B cell (primary cell): ENCODE data around the gene SP100. TPM values are rescaled to one million over a fixed set of nuclear protein-coding genes. Genes with fewer than 3 reads are reported as not detected.
A peak's percentile ranks its signal among the peaks of the same experiment; 100 is the strongest.

Source experiments
- ATAC-seq: fragments of 200-7000 bp; cut with Tn5 transposase; one replicate; pipeline ENCODE4 v1.10.0; 2021; ENCODE audit warnings: low read depth, mild to moderate bottlenecking, moderate number of reproducible peaks, moderate library complexity
- CTCF ChIA-PET: fragments of 350-600 bp; sonication (Branson Sonifier 250); formaldehyde crosslinking; loops from one replicate; lab custom pipeline; 2021; ENCODE audit warnings: antibody characterized with exemption, inconsistent platforms; lab: Charles Lee
- POLR2A ChIA-PET: fragments of 350-600 bp; sonication (Branson Sonifier 250); formaldehyde crosslinking; loops from one replicate; lab custom pipeline; 2021; ENCODE audit warnings: antibody characterized with exemption; lab: Charles Lee
- DNase-seq: peaks from one replicate; pipeline ENCODE4 v3.0.0; 2013
- H2AFZ ChIP-seq: 2 replicates; pipeline ENCODE4 v1.6.1; 2012; ENCODE audit warnings: mild to moderate bottlenecking, low read depth, low read length; ENCODE audit not compliant: insufficient read depth, poor library complexity, severe bottlenecking
- H3K27ac ChIP-seq, 2 donors: 1 replicate in 1 of 2; 2 replicates in 1 of 2; pipeline ENCODE4 v1.5.1; 2012 to 2013; ENCODE audit warnings: low read length in 2 of 2, mild to moderate bottlenecking in 2 of 2, moderate library complexity in 1 of 2
- H3K27me3 ChIP-seq, 4 experiments: fragments of 200-600 bp in 1 of 4; sonication (generic) in 1 of 4; replicated peaks in 1 of 4; 1 replicate in 2 of 4; 2 replicates in 2 of 4; pipeline versions ENCODE4 v1.6.1 to v1.7.0; 2013 to 2016; ENCODE audit warnings: low read length in 3 of 4, mild to moderate bottlenecking in 2 of 4, mixed read lengths in 1 of 4, moderate library complexity in 1 of 4; ENCODE audit not compliant: insufficient read depth in 4 of 4, control insufficient read depth in 3 of 4; ENCODE audit errors: control extremely low read depth in 1 of 4
- H3K36me3 ChIP-seq, 2 experiments: replicated peaks in 1 of 2; 1 replicate in 1 of 2; 2 replicates in 1 of 2; pipeline versions ENCODE4 v1.6.1 to v1.7.1; 2013; ENCODE audit warnings: low read length in 1 of 2; ENCODE audit not compliant: insufficient read depth in 2 of 2, control insufficient read depth in 1 of 2; ENCODE audit errors: control extremely low read depth in 1 of 2, extremely low read depth in 1 of 2
- H3K4me1 ChIP-seq, 2 donors: fragments of 200-600 bp in 1 of 2; sonication (generic) in 1 of 2; 1 replicate in 1 of 2; 2 replicates in 1 of 2; pipeline versions ENCODE4 v1.5.1 to v1.6.1; 2013 to 2017; ENCODE audit warnings: low read length in 2 of 2; ENCODE audit not compliant: control insufficient read depth in 2 of 2, insufficient read depth in 2 of 2
- H3K4me2 ChIP-seq: replicated peaks from 2 replicates; pipeline ENCODE3; 2012; ENCODE audit warnings: mild to moderate bottlenecking, low read depth, low read length; ENCODE audit not compliant: poor library complexity, severe bottlenecking
- H3K4me3 ChIP-seq, 5 experiments: fragments of 200-600 bp in 1 of 5; sonication (generic) in 1 of 5; 1 replicate in 3 of 5; 2 replicates in 2 of 5; pipeline versions ENCODE4 v1.5.1 to v1.7.0; 2011 to 2016; ENCODE audit warnings: low read length in 4 of 5, mild to moderate bottlenecking in 4 of 5, low read depth in 2 of 5, control low read depth in 1 of 5, moderate library complexity in 1 of 5; ENCODE audit not compliant: insufficient read depth in 1 of 5; ENCODE audit errors: control extremely low read depth in 1 of 5, extremely low read depth in 1 of 5
- H3K79me2 ChIP-seq: fragments of 200-600 bp; sonication (generic); one replicate; pipeline ENCODE4 v1.6.0; 2016; ENCODE audit warnings: low read length; ENCODE audit not compliant: control insufficient read depth, insufficient read depth
- H3K9ac ChIP-seq: fragments of 200-600 bp; sonication (generic); 2 replicates; pipeline ENCODE4 v1.6.1; 2017; ENCODE audit warnings: mild to moderate bottlenecking, low read length, moderate library complexity
- H3K9me3 ChIP-seq, 3 donors: one replicate each; pipeline versions ENCODE4 v1.6.1 to v1.7.1; 2013; ENCODE audit warnings: low read length in 2 of 3; ENCODE audit not compliant: control insufficient read depth in 2 of 3, insufficient read depth in 1 of 3; ENCODE audit errors: control extremely low read depth in 1 of 3
- H4K20me1 ChIP-seq: 2 replicates; pipeline ENCODE4 v1.6.0; 2012; ENCODE audit warnings: mild to moderate bottlenecking, low read length; ENCODE audit not compliant: insufficient read depth, control insufficient read depth, poor library complexity, severe bottlenecking
- H3K27ac Mint-ChIP-seq: one replicate; pipeline ENCODE4 v1.8.0; 2021; ENCODE audit warnings: mixed read lengths
- H3K27me3 Mint-ChIP-seq: one replicate; pipeline ENCODE4 v1.8.0; 2021; ENCODE audit warnings: mixed read lengths
- H3K4me1 Mint-ChIP-seq: one replicate; pipeline ENCODE4 v1.8.0; 2021; ENCODE audit warnings: mixed read lengths
- H3K4me3 Mint-ChIP-seq: one replicate; pipeline ENCODE4 v1.8.0; 2021; ENCODE audit warnings: mixed read lengths
- H3K9me3 Mint-ChIP-seq: one replicate; pipeline ENCODE4 v1.8.0; 2022; ENCODE audit warnings: mixed read lengths; ENCODE audit not compliant: insufficient read depth
- EZH2 ChIP-seq: IDR thresholded peaks from 2 replicates; pipeline ENCODE4 v1.6.1; 2012; ENCODE audit warnings: borderline replicate concordance, low read depth, mild to moderate bottlenecking, moderate library complexity, low read length; ENCODE audit not compliant: insufficient read depth, poor library complexity, severe bottlenecking
- WGBS: methylation state at CpG from one replicate; pipeline ENCODE4 v1.1.5; 2013; ENCODE audit warnings: missing lambda C conversion rate; ENCODE audit not compliant: insufficient coverage; 5-methylcytosine and 5-hydroxymethylcytosine counted together
- intact Hi-C: fragments of 100-400 bp; cut with micrococcal nuclease; formaldehyde crosslinking; loops from one replicate; pipeline ENCODE4 v1.10.0; 2022
- polyA plus RNA-seq: library from polyadenylated mRNA; depleted of rRNA; stranded (reverse); fragments of >200 nt; gene quantifications from 2 replicates; pipeline ENCODE4 v1.2.3, GENCODE V29; 2012
- total RNA-seq, 2 donors: library from RNA; stranded (reverse); fragments of 120-200 nt in 1 of 2; gene quantifications; 1 replicate in 1 of 2; 2 replicates in 1 of 2; pipeline versions ENCODE4 v1.2.3 to v1.2.4, GENCODE V29; 2013 to 2022
- TF ChIP-seq, protein P1 (sequence below): fragments of 200-600 bp; IDR thresholded peaks from one replicate; pipeline ENCODE4 v1.8.0; 2022; ENCODE audit warnings: antibody characterized with exemption, mild to moderate bottlenecking

SP100 gene
- total and polyA plus RNA-seq, 2 donors (not counting 1 experiment from before 2014, with no cell fraction given), result 209 to 554 TPM

DNA sequence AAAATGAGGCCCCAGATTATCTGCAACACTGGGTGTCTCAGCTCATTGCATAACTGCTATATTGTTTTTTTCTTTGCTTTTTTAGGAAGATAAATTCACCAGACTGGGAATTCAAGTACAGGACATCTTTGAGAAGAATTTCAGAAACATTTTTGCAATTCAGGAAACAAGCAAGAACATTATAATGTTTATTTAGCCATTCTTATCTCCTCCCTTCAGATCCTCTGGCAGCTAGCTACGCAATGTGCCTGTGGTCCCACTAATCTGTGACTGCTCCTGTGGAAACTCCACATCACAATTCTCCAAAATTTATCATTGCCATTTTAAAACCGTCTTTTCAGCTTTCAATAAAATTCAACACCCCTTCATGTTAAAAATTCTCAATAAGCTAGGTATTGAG lies 126.8 kb downstream of the SP100 start:
- CTCF ChIA-PET, result interaction anchor here (1.1 to 1.2 kb wide), 2 partner anchors 11 to 68 kb away, joined by 3 read pairs; no protein-coding TSS in a partner anchor
- ATAC-seq, result no peak

DNA sequence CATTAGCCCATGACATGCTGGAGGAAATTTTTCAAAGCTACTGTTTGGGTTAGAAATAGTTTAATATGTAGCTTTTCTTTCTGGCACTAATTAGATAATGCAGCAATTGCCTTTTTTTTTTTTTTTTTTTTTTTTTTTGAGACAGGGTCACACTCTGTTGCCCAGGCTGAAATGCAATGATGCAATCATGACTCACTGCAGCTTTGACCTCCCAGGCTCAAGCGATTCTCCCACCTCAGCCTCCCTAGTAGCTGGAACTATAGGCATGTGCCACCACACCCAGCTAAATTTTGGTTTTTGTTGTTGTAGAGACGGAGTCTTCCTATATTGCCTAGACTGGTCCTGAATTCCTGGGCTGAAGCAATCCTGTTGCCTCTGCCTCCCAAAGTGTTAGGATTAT lies 136.2 kb downstream of the SP100 start:
- Histone ChIP-seq H2AFZ (no peak overlapping the region), H3K4me1 (peaks cover 12% of the 10 kb centered on the region in 2 donors), H4K20me1 (no peaks in the 10 kb centered on the region), H3K9me3 (no peaks in the 10 kb centered on the region), H3K9ac (no peak overlapping the region), H3K27ac (no peak overlapping the region), H3K4me3 (no peak overlapping the region), H3K27me3 (no peaks in the 10 kb centered on the region), H3K4me2 (no peak overlapping the region), H3K79me2 (no peaks in the 10 kb centered on the region), H3K36me3 (no peaks in the 10 kb centered on the region)
- peaks cover 2% of the 10 kb centered on the region for H3K9me3 Mint-ChIP-seq
- DNase-seq, result no peak
- intact Hi-C loops, result loop anchor here (2.0 to 5.0 kb wide), 2 partner anchors 40 to 55 kb away; no protein-coding TSS in a partner anchor
- ChIA-PET POLR2A (interaction anchor here (0.6 to 0.7 kb wide), 3 partner anchors 30 to 83 kb away, joined by 5 to 11 read pairs (median 7); no protein-coding TSS in a partner anchor), CTCF (interaction anchor here (0.8 kb wide), 2 partner anchors 40 to 350 kb away, joined by 3 to 4 read pairs; no protein-coding TSS in a partner anchor)
- ATAC-seq, result no peak
- no peaks in the 10 kb centered on the region for H3K27me3 Mint-ChIP-seq
- no peak for TF ChIP-seq EZH2
- TF ChIP-seq, protein P1, sequence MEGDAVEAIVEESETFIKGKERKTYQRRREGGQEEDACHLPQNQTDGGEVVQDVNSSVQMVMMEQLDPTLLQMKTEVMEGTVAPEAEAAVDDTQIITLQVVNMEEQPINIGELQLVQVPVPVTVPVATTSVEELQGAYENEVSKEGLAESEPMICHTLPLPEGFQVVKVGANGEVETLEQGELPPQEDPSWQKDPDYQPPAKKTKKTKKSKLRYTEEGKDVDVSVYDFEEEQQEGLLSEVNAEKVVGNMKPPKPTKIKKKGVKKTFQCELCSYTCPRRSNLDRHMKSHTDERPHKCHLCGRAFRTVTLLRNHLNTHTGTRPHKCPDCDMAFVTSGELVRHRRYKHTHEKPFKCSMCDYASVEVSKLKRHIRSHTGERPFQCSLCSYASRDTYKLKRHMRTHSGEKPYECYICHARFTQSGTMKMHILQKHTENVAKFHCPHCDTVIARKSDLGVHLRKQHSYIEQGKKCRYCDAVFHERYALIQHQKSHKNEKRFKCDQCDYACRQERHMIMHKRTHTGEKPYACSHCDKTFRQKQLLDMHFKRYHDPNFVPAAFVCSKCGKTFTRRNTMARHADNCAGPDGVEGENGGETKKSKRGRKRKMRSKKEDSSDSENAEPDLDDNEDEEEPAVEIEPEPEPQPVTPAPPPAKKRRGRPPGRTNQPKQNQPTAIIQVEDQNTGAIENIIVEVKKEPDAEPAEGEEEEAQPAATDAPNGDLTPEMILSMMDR, result no peak
- no CpG with 5 or more reads among the region's 2 CpGs for whole genome bisulfite sequencing
- peaks cover 24% of the 10 kb centered on the region for H3K4me1 Mint-ChIP-seq
- peak overlapping the region; percentile 41 for H3K27ac Mint-ChIP-seq
- H3K4me3 Mint-ChIP-seq, result no peak overlapping the region

More for the DNA sequence above, 126.8 kb downstream of the SP100 start:
- Histone ChIP-seq H3K27ac (peak overlapping the region in 1 of 2 donors; percentile 48), H3K4me1 (peaks cover 5 to 15% of the 10 kb centered on the region in 2 donors), H3K9me3 (peaks cover 0 to 5% (median 0%) of the 10 kb centered on the region in 3 donors), H4K20me1 (no peaks in the 10 kb centered on the region), H3K27me3 (no peaks in the 10 kb centered on the region), H3K36me3 (peaks cover 5 to 50% of the 10 kb centered on the region in 2 experiments), H3K4me2 (no peak overlapping the region), H3K4me3 (no peak overlapping the region), H3K79me2 (no peaks in the 10 kb centered on the region), H2AFZ (no peak overlapping the region), H3K9ac (no peak overlapping the region)
- Mint-ChIP-seq H3K9me3 (peaks cover 7% of the 10 kb centered on the region), H3K27me3 (no peaks in the 10 kb centered on the region), H3K4me3 (no peak overlapping the region), H3K4me1 (peaks cover 46% of the 10 kb centered on the region), H3K27ac (peak overlapping the region; percentile 48)
- intact Hi-C loops, result no loop called here
- POLR2A ChIA-PET, result no interaction called here
- 100% methylated on average over 1 of the region's 2 CpGs for WGBS
- TF ChIP-seq, protein P1, result no peak
- no peak for TF ChIP-seq EZH2
- no peak for DNase-seq
